Stimulated activated CD4-positive, alpha-beta T cell treated with anti-CD3 and anti-CD28 coated beads, Interleukin-15, amount 100 ng/mL, for 24 hours (primary cell): Measurements from ENCODE around the gene DSTN.

Experiments
- DNase-seq: peaks from one replicate; pipeline ENCODE4 v3.0.0-alpha.2; 2020

Gene DSTN

DNA sequence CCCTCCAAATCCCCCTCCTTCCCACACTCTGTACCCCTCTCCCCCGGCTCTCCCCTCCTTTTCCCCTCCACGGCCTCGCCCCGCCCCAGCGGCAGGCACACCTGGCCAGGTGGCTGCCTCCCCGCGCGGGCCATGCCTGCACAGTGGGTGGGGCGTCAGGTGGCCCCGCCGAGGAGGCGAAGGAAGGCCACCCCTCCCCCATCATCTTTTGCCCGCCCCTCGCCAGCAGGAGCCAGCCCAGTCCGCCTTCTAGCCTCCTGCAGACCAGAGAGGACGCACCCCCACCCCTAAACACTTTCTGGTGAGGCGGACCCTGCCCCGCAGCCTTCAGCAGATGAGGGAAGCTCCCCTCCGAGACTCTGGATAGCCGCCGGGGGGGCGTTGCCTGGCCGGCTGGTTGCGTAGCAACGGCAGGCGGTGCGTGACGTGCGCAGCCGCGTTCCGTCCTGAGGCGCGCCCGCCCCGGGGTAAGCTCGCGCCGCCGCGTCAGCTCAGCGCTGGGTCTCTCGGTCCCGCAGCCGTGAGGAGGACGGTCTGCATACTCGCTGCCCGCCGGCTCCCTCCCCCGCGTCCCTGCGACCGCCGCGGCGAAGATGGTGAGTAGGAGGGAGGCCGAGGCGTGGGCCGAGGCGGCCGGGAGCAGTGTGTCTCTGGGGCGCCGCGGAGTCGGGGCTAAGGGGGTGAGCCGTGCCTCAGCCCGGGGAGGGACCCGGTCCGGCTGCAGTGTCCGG is at the start of gene DSTN:
Gene DSTN, plus strand, starts transcription at position 460 of the 731 bp plus-strand sequence. Its CDS starts 134 bp downstream, at position 594.
- peak; percentile 90 for DNase-seq

DNA sequence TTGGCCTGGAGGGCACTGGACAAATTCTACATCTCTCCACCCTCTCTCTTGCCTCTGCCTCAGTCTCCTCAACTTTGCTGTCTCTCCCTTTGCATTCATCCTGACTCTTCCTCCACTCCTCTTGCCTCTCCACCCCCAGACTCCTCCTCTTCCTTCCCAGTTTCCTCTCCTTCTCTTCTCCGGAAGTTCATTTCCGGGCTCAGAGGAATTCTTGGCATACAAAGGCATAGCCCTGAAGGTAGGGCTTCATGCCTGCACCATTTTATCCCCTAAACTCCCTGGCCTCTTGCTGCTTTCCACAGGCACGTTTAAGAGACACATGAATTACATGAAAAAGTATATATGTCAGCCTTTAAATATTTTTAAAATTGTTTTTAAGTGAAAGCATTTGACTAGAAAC is 49.3 kb upstream of the DSTN start:
- DNase-seq, result no peak

DNA sequence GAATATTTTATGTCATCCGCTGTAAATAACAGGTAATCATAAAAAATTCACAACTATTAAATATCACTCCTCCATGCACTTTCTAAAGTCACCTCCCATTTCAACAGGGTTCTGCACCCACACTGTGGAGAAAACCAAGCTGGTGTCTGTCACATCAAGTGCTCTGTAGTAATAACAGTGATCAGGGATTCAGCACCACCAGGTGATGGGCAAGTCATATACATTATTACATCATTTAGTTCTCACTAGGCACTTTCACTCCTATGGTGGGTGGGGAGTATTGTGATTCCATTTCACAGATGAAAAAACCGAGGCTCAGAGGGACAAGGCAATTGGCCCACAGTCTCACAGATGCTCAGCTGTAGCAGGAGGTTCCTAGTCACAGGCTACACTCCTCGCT is 47.3 kb upstream of the DSTN start:
- DNase-seq, result no peak

DNA sequence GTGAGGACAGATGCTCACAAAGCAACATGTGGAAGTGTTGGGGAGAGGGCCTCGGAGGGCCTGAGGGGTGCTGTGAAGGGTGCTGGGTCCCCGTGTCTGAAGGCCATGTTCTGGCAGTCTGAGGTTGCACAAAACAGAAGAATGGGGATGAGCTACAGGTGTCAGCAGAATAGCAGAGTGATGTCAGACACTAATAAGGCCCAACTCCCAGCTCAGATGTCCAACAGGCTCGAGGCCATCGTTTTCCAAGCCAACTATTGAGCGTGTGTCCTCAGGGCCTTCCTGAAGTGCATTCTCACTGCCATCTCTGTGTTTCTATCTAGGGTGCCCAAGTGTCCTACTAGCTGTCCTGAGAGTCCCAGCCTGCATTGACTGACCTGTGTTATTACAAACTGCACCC is 46.5 kb upstream of the DSTN start:
- no peak for DNase-seq

DNA sequence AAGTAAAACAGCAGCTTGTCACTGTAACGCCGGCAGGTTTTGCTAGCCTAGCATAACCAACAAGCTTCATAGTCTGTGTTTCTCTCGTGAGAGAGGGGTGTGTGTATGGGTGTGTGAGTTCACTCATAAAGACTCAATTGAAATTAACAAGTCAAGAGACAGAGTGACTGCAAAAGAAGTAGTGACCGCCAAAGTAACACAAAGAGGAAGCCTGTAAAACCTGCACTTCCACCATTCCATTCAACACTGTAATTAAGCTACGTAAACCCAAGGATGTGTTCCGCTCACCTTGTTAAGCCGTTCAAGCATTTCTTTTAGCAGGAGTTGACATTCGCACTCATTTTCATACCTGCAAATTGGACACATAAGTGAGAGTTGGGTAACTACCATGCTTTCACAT is 45.3 kb upstream of the DSTN start:
- no peak for DNase-seq

DNA sequence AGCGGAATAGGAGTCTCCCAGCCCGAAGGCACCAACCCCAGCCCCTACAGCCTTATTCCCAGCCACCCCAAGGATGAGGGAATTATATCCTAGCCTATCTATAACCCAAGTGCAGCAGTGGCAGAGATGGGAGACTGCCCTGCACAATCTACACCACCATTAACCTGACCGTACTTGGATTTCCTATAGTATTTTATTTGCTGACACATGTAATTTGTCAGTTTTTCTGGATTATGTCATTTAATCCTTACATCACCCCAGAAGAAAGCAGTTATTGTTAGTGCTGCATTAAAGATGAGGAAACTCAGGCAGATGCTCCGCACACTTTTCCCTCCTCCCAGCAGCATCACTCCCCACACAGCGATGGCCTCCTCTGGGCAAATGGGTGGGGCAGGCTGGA is 44.7 kb upstream of the DSTN start:
- DNase-seq, result no peak

DNA sequence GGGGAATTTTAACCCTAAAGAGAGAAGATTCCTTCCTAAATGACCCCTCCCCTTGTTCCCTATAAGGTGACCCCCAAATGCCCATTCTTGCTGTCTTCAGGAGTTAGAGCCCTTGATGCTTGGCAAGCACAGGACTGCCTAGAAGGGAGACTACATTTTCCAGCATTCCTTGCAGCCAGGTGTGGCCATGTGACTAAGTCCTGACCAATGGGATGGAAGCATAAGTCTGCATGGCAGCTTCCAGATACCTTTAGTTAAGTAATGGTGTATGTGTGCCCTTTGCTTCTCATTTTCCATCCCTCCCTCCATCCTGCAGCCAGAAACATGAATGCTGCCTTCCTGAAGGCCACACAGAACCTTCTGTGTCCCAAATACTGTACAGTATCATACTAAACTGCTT is 44.2 kb upstream of the DSTN start:
- DNase-seq, result peak; percentile 14

DNA sequence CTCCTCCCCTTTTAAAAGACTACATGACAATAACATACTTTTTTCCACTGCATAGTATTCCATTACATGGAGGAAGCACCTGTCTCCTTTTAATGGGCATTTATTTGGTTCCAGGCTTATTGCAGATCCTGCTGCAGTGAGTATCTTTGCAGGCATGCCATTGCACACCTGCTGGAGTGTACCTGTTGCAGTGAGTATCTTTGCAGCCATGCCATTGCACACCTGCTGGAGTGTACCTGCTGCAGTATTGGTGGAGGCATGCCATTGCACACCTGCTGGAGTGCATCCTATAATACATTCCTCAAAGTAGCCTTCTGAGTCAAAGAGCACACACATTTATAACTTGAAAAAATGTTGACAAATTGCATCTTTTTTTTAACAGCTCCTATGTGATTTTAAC is 40.3 kb upstream of the DSTN start:
- no peak for DNase-seq

DNA sequence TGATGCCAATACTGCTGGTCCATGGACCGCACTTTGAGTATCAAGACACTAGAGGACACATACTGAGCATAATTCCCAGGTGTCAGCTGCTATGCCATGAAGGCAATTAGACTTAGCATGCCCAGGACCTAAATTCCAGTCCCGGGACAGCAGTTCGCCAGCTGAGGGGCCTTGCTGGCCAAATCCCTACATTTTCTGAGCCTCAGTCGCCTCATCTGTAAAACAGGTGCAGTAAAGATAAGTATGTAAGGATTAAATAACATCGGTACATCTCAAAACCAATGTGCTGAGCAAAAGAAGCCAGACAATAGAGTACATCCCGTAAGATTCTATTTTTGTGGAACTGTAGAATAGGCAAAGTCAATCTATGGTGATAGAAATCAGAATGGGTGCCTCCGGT is 39.7 kb upstream of the DSTN start:
- no peak for DNase-seq

DNA sequence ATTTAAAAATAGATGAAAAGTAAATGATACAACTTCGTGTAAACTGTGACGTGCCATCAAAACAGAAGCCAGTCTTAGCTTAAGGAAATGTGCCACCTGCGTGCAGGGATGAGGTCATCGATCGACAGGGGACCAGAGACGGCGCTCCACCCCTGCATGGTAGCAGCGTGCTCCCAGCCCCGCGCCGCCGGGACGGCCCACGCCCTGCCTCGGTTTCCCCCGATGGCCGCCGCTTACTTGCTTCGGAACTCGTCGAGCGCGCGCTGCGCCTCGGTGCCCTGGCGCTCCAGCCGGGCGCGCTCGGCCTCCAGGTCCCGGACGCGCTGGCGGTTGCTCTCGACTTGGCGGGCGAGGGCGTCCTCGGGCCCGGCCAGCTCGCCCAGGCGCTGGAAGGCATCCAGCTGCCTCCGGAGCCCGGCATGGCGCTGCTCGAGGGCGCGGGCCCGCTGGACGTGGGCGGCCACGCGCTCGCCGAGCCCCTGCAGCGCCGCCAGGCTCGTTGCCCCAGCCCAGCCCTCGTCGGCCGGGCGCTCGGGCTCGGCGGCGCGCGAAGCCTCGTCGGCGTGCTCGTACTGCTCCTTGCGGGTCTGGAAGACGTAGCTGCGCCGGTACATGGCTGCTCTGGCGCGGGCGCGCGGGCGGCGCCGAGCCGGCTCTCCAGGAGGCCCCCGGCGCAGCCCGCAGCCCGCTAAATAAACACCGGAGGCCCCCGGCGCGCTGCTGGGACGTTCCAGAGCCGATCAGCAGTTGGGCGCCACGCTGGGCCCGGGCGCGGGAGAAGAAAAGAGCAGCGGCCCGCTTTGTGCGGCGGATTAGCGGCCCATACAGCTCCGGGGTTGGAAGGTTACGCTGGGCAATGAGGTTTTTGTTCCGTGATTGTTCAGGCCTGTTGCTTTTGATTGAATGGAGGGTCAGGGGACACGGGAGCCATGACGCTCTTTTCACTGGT is 38.9 kb upstream of the DSTN start, which contains the start of gene BFSP1:
Gene BFSP1, minus strand, starts transcription at position 664 of the 949 bp plus-strand sequence. Its CDS starts 50 bp downstream, at position 614.
- DNase-seq, result peak; percentile 67

DNA sequence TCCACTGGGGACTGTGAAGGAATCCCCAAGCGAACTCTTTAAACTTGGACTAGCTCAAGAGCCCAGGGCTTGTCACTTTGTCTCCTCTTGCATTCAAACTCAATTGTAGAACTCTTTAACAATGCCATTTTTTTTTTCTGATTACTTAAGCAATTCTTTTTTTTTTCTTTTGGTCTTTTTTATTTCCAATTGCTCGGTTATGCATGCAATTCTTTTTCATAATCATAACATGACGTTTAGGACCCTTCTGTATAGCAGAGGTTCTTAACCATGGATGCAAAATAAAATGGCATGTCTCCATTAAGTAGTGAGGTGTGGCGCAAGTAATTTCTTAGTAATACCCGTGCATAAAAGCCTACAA is 38.2 kb upstream of the DSTN start:
- DNase-seq, result no peak

DNA sequence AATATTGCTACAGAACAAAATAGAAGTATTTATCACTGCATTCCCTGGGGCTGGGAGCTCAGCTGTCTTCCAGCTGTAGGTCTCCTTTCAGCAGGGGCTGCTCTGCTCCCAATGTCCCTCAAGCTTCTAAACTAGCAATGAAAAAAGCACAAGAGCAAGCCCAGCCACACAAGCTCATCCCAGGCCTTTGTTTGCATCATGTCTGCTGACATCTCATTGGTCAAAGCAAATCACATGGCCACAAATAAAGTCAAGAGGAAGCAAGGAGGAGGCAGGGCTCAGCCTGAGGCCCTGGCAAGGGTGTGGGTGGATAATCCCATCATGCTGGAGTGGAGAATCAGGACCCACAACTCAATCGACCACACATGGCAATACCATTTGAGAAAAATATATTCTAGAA is 36.5 kb upstream of the DSTN start:
- no peak for DNase-seq

DNA sequence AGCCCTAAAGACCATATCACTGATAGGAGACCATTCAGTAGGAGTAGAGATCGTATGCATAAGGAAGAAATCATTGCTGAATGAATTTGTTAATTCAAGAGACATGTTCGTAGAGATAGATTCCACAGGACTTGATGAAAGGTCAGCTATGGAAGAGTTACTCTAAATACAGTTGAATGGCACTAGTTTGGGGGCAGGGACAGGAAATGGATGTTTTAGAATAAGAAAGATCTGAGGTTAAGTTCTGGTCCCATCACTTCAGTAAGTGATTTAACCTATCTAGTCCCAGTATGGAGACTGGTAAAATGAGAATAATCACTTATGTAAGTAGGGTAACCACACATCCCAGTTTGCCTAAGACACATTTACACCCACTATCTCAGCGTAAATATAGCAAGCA is 35.8 kb upstream of the DSTN start:
- DNase-seq, result no peak

DNA sequence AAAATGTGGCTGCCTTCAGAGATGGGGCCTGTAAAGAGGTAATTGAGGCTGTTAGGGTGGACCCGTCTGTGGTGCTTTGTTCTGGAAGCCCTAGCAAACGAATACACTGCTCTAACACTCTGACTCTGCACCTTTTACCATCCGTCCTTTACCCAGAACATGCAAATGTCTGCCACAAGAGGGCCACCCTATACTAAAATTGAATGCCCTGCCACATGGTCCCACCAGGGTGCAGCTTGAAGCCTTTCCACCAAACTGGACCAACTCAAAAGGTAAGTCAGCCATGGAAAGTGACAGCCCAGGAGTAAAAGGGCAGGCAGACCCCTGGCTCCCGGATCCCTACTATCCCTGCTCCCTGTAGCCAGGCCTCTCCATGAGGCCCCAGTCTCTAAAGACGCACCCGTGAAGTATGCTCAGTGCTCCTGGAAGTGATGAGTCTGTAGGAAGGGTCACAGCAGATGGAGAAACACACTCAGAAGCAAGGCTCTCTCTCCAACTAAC is 32.9 kb upstream of the DSTN start:
- peak; percentile 72 for DNase-seq

DNA sequence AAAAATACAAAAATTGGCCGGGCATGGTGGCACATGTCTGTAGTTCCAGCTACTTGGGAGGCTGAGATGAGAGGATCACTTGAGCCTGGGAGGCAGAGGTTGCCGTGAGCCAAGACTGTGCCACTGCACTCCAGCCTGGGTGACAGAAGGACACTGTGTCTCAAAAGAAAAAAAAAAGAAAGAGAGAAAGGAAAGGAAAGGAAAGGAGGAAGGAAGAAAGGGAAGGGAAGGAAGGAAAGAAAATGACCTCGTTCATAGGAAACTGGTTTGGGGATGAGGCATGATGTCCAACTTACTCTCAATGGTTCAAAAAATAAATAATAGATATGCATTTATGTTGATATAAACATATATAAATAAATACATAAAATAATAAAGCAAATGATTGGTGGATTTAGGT is 31.9 kb upstream of the DSTN start:
- DNase-seq, result no peak

DNA sequence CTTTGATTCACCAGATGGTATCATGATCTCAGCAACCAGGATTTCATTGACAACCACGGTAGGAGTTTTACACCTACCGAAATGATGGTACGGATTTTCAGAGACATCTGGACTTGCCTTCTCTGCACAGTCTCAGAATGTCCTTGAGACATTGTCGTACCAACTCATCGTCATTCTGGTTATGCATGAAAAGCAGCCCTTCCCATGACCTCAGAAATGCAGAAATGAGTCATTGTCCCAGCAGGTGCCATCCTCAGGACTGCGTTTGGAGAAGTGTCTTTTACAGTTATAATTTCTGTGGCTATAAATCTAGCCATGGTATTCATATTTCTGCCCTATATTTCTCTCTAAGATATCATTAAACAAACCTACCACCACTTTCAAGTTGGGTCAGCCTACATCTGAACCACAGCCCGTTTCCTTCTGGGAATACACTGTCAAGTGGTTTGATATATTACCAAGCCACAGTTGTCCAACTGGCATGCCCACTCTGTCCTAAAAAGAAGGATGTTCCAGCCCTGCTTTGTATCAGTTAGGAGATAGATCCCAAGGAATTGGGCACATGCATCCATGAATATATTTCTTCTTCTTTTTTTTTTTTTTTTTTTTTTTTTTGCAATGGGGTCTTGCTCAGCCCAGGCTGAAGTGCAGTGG is 31.2 kb upstream of the DSTN start:
- DNase-seq, result peak; percentile 23

DNA sequence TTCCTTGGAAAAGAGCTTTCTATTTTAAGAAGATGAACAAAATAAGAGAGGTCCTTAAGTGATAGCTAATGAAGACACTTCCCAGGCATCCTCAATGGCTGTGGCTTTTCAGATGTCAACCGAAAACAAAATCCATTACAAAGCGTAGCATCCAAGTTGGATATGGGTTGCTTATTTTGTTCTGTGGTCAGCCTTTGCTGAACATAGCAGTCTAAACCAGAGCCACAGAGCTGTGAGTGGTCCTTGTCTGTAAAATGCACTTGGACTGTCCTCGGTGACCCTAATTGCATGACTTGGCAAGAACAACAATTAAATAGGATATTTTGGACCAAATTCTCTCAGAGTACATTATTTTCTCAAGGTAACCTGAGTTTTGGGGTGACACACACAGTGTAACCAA is 28.3 kb upstream of the DSTN start:
- no peak for DNase-seq

DNA sequence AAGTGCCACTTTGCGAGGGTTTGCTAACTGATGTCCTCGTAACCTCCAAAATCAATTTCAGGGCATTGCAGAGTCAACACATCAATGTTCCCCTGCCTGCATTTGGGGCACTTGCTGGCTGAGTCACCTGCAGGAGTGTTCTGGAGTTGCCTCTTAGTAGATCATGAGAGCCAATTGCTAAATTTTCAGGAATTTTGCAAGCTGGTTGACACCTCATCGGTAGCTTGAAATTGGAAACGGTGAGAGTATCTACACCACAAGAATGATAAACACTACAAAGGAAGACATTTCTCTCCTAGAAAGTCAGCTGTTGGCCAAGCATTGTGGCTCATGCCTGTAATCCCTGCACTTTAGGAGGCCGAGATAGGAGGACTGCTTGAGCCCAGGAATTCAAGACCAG is 27.9 kb upstream of the DSTN start:
- no peak for DNase-seq

DNA sequence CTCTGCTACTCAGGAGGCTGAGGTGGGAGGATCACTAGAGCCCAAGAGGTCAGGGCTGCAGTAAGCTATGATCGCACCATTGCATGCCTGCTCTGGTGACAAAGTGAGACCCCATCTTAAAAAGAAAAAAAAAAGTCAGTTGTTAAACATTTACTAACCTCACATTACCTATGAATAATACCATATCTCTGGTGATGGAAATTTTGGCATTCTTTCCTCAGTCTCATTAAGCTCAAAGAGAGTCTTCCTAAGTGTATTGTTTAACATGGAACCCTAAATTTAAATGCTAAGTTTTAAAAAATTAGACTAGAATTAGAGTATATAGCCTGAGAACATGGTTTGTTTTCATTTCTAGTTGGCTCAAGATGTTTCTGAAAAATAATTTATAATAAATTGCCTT is 27.4 kb upstream of the DSTN start:
- DNase-seq, result no peak

DNA sequence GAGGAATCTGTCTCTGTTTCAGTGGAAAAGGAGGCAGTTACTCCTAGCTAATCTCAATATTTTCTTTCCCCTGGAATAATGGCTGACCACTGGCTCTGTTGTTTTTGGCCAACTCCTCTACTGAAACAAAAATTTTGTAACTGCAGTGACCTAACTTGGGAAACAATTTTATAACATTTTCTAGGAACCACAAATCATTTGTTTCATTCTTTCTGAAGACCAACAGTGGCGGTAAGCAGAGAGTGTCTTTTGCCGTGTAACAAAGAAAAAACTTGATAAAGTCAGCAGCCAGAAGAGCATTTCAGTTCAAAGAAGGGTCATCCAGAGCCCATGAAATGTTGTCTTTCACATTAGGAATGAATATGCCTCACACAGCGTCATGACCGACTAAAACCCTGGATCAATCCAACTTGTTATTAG is 26.9 kb upstream of the DSTN start:
- no peak for DNase-seq

DNA sequence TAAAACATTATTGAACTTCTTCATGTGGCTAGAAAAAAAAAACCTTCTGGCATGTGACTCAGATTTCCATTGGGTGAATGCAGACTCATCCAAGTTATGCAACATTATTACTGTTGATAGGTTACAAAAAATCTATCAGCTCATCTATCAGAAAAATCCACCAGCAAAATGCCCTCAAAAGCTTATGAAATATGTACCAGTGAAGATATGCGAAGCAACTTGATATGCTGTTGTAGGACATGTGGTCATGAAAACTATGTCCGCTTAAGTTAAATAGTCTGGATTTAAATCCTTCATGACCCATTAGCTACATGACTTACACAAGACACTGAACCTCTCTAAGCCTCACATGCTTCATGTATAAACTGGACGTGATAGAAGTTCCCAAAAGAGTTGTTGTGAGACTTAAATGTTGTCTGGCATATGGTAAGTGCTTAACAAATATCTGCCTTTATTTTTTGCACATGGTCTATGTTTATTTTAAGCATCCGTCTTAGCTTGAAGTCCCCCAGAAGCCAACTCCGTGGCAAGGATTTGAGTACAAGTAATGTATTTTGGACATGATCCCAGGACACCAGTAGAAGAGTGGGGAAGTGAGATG is 26.2 kb upstream of the DSTN start:
- no peak for DNase-seq

DNA sequence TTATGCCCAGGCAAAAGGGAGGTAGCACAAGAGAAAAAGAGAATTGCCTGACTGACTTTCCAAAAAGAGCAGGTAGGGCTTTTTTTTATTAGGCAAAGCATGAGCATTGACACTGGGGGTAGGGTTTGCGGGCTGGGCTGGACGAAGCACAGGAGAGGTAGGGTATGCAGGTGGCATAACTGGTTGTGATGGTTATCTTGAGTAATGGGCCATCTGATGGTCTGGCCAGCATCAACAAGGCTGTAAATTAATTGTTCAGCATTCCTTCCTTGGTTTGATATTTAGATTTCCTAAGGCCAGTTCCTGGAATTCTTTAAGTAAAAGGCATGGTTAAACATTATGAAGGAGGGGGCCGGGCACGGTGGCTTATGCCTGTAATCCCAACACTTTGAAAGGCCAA is 24.7 kb upstream of the DSTN start:
- DNase-seq, result no peak

DNA sequence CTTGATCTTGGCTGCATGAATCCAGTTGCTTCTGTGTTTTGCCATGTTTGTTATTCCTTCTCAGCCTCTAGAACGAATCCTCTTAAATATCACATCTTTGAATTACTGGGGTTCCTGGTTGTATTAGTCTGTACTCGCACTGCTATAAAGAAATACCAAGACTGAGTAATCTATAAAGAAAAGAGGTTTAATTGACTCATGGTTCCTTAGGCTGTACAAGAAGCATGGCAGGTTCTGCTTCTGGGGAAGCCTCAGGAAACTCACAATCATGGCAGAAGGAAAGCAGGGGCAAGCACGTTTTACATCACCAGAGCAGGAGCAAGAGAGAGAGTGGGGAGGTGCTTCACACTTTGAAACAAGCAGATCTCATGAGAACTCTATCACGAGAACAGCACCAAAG is 20.7 kb upstream of the DSTN start:
- no peak for DNase-seq
